Measurements from ENCODE around the gene SUGT1.
"Not testable (repeated sequence)": the region's sequence is repeated elsewhere in the genome, so short reads cannot be mapped to it uniquely, and the experiment has no call there.

SUGT1 gene
- 53.1 to 87.1 reads per million in 2 donors for total RNA-seq

DNA sequence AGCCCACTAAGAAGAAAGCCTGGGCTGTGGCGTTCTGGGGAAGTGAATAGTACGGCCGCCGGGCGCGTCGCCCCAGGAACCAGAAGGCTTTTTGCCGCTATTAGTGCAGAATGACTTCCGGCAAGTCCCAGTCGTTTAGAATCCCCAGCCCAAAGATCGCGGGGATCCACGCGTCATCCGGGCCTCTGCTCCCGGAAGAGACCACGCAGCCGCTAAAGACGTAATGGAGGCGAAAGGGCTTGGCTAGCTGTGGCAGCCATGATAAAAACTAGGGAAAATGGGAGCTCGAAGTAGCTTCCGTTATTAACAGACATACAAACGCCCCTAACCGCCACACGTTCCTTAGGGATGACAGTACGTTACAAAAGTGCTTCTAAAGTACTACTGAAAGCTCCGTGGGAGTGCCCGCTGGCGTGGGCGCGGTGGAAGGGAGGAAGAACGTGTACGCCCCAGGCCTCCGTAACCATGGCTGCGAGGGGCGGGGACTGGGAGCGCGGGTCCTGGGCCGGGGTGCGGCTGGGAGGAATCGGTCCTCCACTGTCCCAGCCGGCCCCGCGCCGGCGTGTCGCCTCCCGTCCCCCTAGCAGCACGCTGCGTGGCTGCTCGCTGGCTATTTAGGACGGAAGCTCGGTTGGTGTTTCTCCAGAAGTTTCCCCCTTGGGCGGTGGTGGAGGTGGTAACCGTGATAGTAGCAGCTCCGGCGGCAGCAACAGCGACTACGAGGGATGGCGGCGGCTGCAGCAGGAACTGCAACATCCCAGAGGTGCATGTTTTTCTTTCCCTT, at the start of gene SUGT1:
SUGT1 (plus strand) TSS at position 641 of the 784 bp plus-strand sequence; CDS start at position 726, 85 bp downstream.
- DNase-seq, result peak; percentile 92

DNA sequence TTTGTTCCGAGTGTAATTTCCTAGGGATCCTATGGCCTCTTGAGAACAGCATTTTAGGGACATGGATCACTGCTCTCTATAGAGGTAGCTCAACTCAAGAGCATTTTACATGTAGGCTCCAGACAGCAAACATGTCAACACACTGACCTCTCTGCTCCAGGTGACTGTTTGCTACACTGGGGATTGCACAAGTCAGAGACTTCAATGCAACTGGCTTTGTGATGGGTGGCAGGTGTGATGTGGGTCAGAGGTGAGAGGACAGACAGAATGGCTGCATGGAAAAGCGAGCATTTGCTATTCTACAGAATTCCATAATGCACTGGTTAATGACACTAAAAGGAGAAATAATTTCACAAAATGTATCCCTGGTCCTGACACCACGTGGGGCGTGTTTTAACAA, 49.3 kb upstream of the SUGT1 start:
- not testable (repeated sequence) for DNase-seq

DNA sequence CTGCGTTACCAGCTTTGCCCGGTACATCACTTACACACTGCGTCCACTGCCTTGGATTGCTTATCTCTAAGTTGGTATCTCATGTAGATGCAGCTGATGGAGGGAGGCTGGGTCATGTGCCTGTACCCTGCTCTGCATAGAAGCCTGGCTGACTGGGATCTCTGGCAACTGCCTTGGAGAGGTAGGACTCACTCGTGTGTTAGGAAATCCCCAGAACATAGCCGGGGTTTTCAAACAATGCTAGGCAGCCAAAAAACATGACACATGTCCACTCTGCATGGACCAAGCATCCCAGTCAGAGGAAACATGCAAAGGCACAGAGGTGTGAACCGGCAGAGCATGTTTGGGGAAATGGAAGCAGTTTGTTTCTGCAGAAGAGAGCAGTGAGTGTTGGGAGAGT, 46.5 kb upstream of the SUGT1 start:
- not testable (repeated sequence) for DNase-seq

DNA sequence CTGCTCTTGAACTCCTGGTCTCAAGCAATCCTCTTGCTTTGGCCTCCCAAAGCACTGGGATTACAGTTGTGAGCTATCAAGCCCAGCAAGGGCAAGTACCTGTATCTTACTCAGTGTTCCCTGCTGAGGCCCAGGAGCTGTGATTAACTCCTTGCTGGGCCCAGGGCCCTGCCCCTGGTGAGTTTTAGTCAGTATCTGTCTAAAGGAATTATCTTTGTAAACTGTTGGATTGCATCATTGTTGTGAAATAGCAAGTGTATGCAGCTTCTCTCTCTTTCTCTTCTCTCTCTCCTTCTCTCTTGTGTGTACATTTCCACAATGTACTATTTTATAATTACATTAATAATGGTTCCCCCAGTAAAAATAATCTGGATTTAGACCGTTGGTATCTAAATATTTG, 45.8 kb upstream of the SUGT1 start:
- DNase-seq, result not testable (repeated sequence)

- DNase-seq, result not testable (repeated sequence)
Measured at GRCh38 chr13:52608184-52608583, 44.5 kb upstream of the SUGT1 start.

- not testable (repeated sequence) for DNase-seq
Measured at GRCh38 chr13:52609013-52609606, 43.5 kb upstream of the SUGT1 start.

- DNase-seq, result not testable (repeated sequence)
Measured at GRCh38 chr13:52610158-52610557, 42.5 kb upstream of the SUGT1 start.

DNA sequence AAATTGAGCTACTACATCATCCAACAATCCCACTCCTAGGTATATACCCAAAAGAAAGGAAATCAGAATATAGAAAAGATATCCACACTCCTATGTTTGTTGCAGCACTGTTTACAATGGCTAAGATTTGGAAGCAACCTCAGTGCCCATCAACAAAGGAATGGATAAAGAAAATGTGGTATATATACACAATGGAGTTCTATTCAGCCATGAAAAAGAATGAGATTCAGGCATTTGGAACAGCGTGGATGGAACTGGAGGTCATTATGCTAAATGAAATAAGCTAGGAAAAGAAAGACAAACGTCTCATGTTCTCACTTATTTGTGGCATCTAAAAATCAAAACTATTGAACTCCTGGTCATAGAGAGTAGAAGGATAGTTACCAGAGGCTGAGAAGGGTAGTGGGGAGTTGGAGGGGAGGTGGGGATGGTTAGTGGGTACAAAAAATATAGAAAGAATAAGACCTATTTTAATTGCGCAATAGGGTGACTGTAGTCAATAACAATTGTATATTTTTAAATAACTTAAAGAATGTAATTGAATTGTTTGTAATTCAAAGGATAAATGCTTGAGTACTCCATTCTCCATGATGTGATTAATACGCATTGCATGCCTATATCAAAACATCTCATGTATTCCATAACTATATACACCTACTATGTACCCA, 37.4 kb upstream of the SUGT1 start:
- DNase-seq, result no peak

GRCh38 chr13:52615812-52616211, 36.8 kb upstream of the SUGT1 start:
- no peak for DNase-seq

- DNase-seq, result peak; percentile 68
Measured at GRCh38 chr13:52617070-52618060, 35.3 kb upstream of the SUGT1 start.

DNA sequence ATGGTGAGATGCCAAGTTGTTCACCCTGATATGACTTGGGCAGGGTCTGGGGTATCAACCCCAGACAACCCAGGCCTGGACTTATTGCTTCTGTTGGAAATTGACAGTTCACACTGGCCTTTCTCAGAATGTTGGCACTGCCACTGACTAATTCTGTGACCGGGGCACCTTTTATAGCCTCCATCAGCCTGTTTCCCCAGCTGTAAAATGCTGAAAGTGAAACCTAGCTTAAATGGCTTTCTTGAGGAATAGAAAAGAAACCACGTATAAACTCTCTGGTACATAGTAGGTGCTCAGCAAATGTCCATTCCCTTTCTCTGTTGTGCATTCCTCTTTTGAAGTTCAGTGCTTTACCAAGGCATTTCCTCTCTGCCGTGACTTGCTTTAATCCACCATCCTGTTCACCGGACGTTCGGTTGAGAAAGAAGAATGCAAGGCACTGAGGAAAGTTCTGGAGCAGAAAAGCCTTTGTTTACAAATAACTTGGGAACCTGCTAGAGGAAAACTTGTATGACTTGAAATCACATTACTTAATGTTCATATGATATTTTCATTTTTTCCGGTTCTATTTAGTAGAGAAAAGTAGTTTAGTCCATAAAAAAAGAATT, 21.4 kb upstream of the SUGT1 start:
- not testable (repeated sequence) for DNase-seq

DNA sequence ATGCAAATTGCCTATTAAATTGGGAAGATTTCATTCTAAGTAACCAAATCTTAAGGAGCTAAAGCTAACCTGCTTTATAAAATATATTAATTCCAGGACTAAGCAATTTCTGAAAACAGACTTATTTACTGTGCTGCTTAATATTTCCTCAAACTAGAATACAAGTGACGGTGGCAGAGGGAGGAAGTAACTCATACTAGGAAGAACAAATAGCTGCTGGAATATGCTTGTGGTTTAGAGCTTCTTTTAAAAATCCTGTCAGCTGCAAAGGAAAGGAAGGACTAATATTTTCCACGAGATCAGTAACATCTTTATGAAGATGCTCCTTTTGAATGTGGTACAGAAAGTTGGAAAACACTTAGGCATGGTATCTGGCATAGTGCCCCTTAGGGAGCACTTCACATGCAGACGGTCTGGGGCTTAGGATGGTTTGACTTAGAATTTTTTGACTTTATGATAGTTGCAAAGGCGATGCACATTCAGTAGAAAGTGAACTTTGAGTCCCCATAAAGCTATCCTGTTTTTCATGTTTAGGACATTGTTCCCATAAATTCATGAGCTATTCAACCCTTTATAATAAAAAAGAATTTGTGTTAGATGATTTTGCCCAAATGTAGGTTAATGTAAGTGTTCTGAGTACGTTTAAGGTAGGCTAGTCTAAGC, 13.8 kb upstream of the SUGT1 start:
- no peak for DNase-seq

DNA sequence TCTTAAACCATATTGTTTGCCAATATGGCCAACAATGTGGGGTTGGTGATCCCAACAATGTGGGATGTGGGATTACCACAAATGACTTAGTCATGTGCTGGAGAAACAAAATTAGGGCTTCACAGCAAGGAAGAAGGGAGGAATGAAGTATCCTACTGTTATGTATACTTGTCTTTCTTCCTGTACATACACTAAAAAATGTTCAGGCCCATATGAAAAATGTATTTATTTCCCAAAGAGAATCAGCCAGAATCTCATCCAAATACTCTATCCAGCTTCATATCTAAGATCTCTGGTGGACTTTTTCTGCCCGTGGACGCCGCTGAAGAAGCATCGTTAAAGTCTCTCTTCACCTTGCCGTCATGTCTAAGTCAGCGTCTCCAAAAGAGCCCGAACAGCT, 10.5 kb upstream of the SUGT1 start, which contains the start of gene HNRNPA1L2:
HNRNPA1L2 (plus strand) TSS at position 301 of the 400 bp plus-strand sequence; CDS start at position 363, 62 bp downstream.
- no peak for DNase-seq

- no peak for DNase-seq
Measured at GRCh38 chr13:52644108-52644507, 8.5 kb upstream of the SUGT1 start.

DNA sequence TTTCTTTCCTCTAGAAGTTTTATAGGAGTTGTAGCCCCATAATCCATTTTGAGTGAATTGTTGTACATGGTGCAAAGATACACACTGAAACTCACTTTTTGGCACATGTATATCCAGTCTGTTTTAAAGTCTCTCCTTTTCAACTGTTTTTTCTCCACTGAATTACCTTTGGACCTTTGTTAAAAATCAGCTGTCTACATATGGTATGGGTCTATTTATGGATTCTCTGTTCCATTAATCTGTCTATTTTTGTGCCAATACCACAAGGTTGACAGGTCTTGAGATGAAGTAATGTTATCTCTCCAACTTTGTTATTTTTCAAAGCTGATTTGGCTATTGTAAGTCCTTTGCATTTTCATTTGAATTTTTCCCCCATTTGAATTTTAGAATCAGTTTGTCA, 5.7 kb upstream of the SUGT1 start:
- no peak for DNase-seq

DNA sequence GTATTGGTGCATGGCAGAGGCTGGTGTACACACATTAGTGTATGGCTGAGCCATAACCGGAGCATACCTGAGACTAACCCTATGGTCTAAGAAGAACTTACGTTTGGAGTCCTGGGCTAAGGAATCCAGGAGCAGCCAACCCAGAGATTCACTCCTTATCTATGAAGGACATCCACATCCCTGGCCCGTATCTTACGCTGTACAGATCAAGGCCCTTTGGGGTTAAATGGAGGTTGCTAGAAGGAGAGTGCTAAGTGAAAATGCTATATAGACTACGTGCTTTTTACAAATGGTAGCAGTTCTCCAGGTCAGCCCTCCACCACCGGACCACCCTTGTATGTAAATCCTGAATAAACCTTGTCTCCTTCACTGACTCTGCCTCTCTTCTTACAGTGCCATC, 1.9 kb upstream of the SUGT1 start:
- DNase-seq, result no peak

GRCh38 chr13:52651897-52652195, 790 bp upstream of the SUGT1 start:
- no peak for DNase-seq

GRCh38 chr13:52652980-52653303, 306 bp downstream of the SUGT1 start:
- no peak for DNase-seq

- DNase-seq, result no peak
Measured at GRCh38 chr13:52659340-52659739, 6.7 kb downstream of the SUGT1 start.

GRCh38 chr13:52664272-52664671, 11.6 kb downstream of the SUGT1 start:
- DNase-seq, result no peak

- DNase-seq, result no peak
Measured at GRCh38 chr13:52665325-52665724, 12.7 kb downstream of the SUGT1 start.

GRCh38 chr13:52669677-52670076, 17.0 kb downstream of the SUGT1 start:
- no peak for DNase-seq

All from T-helper 9 cell (primary cell).